Neural progenitor cell (in vitro differentiated cells): ENCODE measurements around the gene SHMT1.

Experiments
- EZH2 ChIP-seq: fragments of 200-600 bp; sonication (generic); IDR thresholded peaks from 2 replicates; pipeline ENCODE4 v1.6.1; 2017; ENCODE audit warnings: antibody characterized with exemption, mild to moderate bottlenecking, moderate library complexity
- TF ChIP-seq, protein P1 (sequence below): fragments of 200-600 bp; sonication (generic); IDR thresholded peaks from 2 replicates; pipeline ENCODE4 v1.5.1; 2017; ENCODE audit warnings: antibody characterized with exemption, mild to moderate bottlenecking

GRCh38 chr17:18378205-18378505 is 14.8 kb upstream of the SHMT1 start:
- TF ChIP-seq, protein P1, sequence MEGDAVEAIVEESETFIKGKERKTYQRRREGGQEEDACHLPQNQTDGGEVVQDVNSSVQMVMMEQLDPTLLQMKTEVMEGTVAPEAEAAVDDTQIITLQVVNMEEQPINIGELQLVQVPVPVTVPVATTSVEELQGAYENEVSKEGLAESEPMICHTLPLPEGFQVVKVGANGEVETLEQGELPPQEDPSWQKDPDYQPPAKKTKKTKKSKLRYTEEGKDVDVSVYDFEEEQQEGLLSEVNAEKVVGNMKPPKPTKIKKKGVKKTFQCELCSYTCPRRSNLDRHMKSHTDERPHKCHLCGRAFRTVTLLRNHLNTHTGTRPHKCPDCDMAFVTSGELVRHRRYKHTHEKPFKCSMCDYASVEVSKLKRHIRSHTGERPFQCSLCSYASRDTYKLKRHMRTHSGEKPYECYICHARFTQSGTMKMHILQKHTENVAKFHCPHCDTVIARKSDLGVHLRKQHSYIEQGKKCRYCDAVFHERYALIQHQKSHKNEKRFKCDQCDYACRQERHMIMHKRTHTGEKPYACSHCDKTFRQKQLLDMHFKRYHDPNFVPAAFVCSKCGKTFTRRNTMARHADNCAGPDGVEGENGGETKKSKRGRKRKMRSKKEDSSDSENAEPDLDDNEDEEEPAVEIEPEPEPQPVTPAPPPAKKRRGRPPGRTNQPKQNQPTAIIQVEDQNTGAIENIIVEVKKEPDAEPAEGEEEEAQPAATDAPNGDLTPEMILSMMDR: no peak
- TF ChIP-seq EZH2: no peak
